Activated CD4-positive, alpha-beta T cell treated with anti-CD3 and anti-CD28 coated beads for 36 hours (primary cell): ENCODE measurements around the gene TIMM13. TPM values are rescaled to one million over a fixed set of nuclear protein-coding genes. Genes with fewer than 3 reads are reported as not detected.
"Not testable (repeated sequence)": the region's sequence is repeated elsewhere in the genome, so short reads cannot be mapped to it uniquely, and the experiment has no call there.

Experiments used
- ATAC-seq: fragments of 200-7000 bp; cut with Tn5 transposase; one replicate; pipeline ENCODE4 v1.10.0; 2021; ENCODE audit warnings: mild to moderate bottlenecking, moderate library complexity
- CTCF ChIA-PET: fragments of 350-600 bp; sonication (Branson Sonifier 250); formaldehyde crosslinking; loops from one replicate; lab custom pipeline; 2021; ENCODE audit warnings: antibody characterized with exemption; lab: Charles Lee
- POLR2A ChIA-PET: fragments of 350-600 bp; sonication (Branson Sonifier 250); formaldehyde crosslinking; loops from one replicate; lab custom pipeline; 2021; ENCODE audit warnings: antibody characterized with exemption, inconsistent platforms; lab: Charles Lee
- DNase-seq: peaks from one replicate; pipeline ENCODE4 v3.0.0-alpha.2; 2020
- H3K27ac Mint-ChIP-seq: one replicate; pipeline ENCODE4 v1.8.0; 2021; ENCODE audit warnings: mixed read lengths
- H3K27me3 Mint-ChIP-seq: one replicate; pipeline ENCODE4 v1.8.0; 2021; ENCODE audit warnings: mixed read lengths
- H3K36me3 Mint-ChIP-seq: one replicate; pipeline ENCODE4 v1.8.0; 2021; ENCODE audit warnings: low read depth, mixed read lengths
- H3K4me1 Mint-ChIP-seq: one replicate; pipeline ENCODE4 v1.8.0; 2021; ENCODE audit warnings: mixed read lengths
- H3K4me3 Mint-ChIP-seq: one replicate; pipeline ENCODE4 v1.8.0; 2021; ENCODE audit warnings: mild to moderate bottlenecking, moderate library complexity, mixed read lengths
- H3K9me3 Mint-ChIP-seq: one replicate; pipeline ENCODE4 v1.8.0; 2021; ENCODE audit warnings: low read depth, mixed read lengths
- intact Hi-C, 2 experiments: fragments of 100-400 bp; cut with DNase I in 1 of 2; cut with micrococcal nuclease in 1 of 2; formaldehyde crosslinking; loops; one replicate each; pipeline versions ENCODE4 v1.14.2 to v1.15.1; 2022 to 2024; cut with DNase I, micrococcal nuclease
- total RNA-seq, 2 experiments: library from RNA; stranded (reverse); gene quantifications; one replicate each; pipeline ENCODE4 v1.2.3, GENCODE V29; 2021

TIMM13 gene
- total RNA-seq, 2 experiments from 2014 or later, result 70.7 to 104 TPM

- no peak overlapping the region for H3K4me3 Mint-ChIP-seq
- POLR2A ChIA-PET, result no interaction called here
- intact Hi-C loops, result no loop called here
- no peak overlapping the region for H3K27ac Mint-ChIP-seq
- DNase-seq (no peak), ATAC-seq (no peak)
- CTCF ChIA-PET, result interaction anchor here (1.1 kb wide), 1 partner anchor 9 kb away, joined by 3 read pairs; no protein-coding TSS in a partner anchor
- peaks cover 8% of the 10 kb centered on the region for H3K4me1 Mint-ChIP-seq
- H3K36me3 Mint-ChIP-seq, result no peaks in the 10 kb centered on the region
- no peaks in the 10 kb centered on the region for H3K9me3 Mint-ChIP-seq
- H3K27me3 Mint-ChIP-seq, result peaks cover 2% of the 10 kb centered on the region
Observed at GRCh38 chr19:2464389-2464788, 37.0 kb upstream of the TIMM13 start.

- DNase-seq, result peak; percentile 33
- POLR2A ChIA-PET, H3K36me3 Mint-ChIP-seq, H3K27ac Mint-ChIP-seq, H3K27me3 Mint-ChIP-seq, H3K9me3 Mint-ChIP-seq, ATAC-seq, H3K4me1 Mint-ChIP-seq, intact Hi-C loops: not testable (repeated sequence)
- CTCF ChIA-PET, result interaction anchor here (0.9 kb wide), 1 partner anchor 173 kb away, joined by 3 read pairs; no protein-coding TSS in a partner anchor
- H3K4me3 Mint-ChIP-seq, result peak overlapping the region; percentile 16
Observed at GRCh38 chr19:2463694-2464093, 36.3 kb upstream of the TIMM13 start.

GRCh38 chr19:2462635-2463421 lies 35.4 kb upstream of the TIMM13 start:
- CTCF ChIA-PET, result interaction anchor here (0.7 to 1.4 kb wide), 3 partner anchors 76 to 174 kb away, joined by 3 to 4 read pairs (median 4); no protein-coding TSS in a partner anchor
- Mint-ChIP-seq H3K27ac (no peak overlapping the region), H3K27me3 (peaks cover 2% of the 10 kb centered on the region), H3K36me3 (no peaks in the 10 kb centered on the region), H3K4me1 (peaks cover 3% of the 10 kb centered on the region), H3K4me3 (peak overlapping the region; percentile 77), H3K9me3 (no peaks in the 10 kb centered on the region)
- intact Hi-C loops, result loop anchor here in 1 of 2 experiments (1.0 kb wide), 1 partner anchor 322 kb away; the partner anchor contains the start of gene THOP1
- no peak for ATAC-seq
- DNase-seq, result no peak
- POLR2A ChIA-PET, result interaction anchor here (0.7 kb wide), 1 partner anchor 300 kb away, joined by 5 read pairs; no protein-coding TSS in a partner anchor

- H3K4me3 Mint-ChIP-seq, result peak overlapping the region; percentile 77
- ChIA-PET CTCF (interaction anchor here (0.5 to 1.4 kb wide), 8 partner anchors 12 to 256 kb away, joined by 3 to 4 read pairs (median 3); no protein-coding TSS in a partner anchor), POLR2A (interaction anchor here (0.7 to 1.7 kb wide), 2 partner anchors 14 to 299 kb away, joined by 5 to 6 read pairs; partner anchors contain the start of gene GADD45B)
- H3K27ac Mint-ChIP-seq, result peak overlapping the region; percentile 74
- no peaks in the 10 kb centered on the region for H3K9me3 Mint-ChIP-seq
- H3K27me3 Mint-ChIP-seq, result peaks cover 2% of the 10 kb centered on the region
- H3K36me3 Mint-ChIP-seq, result peaks cover 2% of the 10 kb centered on the region
- H3K4me1 Mint-ChIP-seq, result peaks cover 7% of the 10 kb centered on the region
- peak; percentile 87 for DNase-seq
- intact Hi-C loops, result loop anchor here in 1 of 2 experiments (1.0 kb wide), 1 partner anchor 323 kb away; the partner anchor contains the start of gene THOP1
- peak; percentile 81 for ATAC-seq
Observed at GRCh38 chr19:2461751-2462634, 34.6 kb upstream of the TIMM13 start.

- Mint-ChIP-seq H3K36me3 (peaks cover 3% of the 10 kb centered on the region), H3K27me3 (peaks cover 2% of the 10 kb centered on the region), H3K4me1 (peaks cover 10% of the 10 kb centered on the region), H3K27ac (no peak overlapping the region), H3K4me3 (no peak overlapping the region), H3K9me3 (no peaks in the 10 kb centered on the region)
- intact Hi-C loops, result no loop called here
- ChIA-PET POLR2A (interaction anchor here (1.7 kb wide), 1 partner anchor 16 kb away, joined by 6 read pairs; the partner anchor contains the start of gene GADD45B), CTCF (interaction anchor here (1.2 kb wide), 1 partner anchor 148 kb away, joined by 4 read pairs; no protein-coding TSS in a partner anchor)
- DNase-seq (no peak), ATAC-seq (no peak)
Observed at GRCh38 chr19:2460245-2460644, 32.9 kb upstream of the TIMM13 start.

GRCh38 chr19:2458776-2459175 lies 31.4 kb upstream of the TIMM13 start:
- H3K4me3 Mint-ChIP-seq, POLR2A ChIA-PET, DNase-seq, CTCF ChIA-PET, H3K27ac Mint-ChIP-seq, intact Hi-C loops, H3K27me3 Mint-ChIP-seq, H3K9me3 Mint-ChIP-seq, ATAC-seq, H3K36me3 Mint-ChIP-seq: not testable (repeated sequence)
- peaks cover 18% of the 10 kb centered on the region for H3K4me1 Mint-ChIP-seq

- ATAC-seq (no peak), DNase-seq (no peak)
- H3K9me3 Mint-ChIP-seq, result no peaks in the 10 kb centered on the region
- no peak overlapping the region for H3K27ac Mint-ChIP-seq
- intact Hi-C loops, result no loop called here
- H3K27me3 Mint-ChIP-seq, result peaks cover 2% of the 10 kb centered on the region
- ChIA-PET POLR2A (no interaction called here), CTCF (interaction anchor here (0.8 to 1.5 kb wide), 3 partner anchors 22 to 155 kb away, joined by 3 read pairs; no protein-coding TSS in a partner anchor)
- H3K4me1 Mint-ChIP-seq, result peaks cover 18% of the 10 kb centered on the region
- H3K4me3 Mint-ChIP-seq, result no peak overlapping the region
- peaks cover 3% of the 10 kb centered on the region for H3K36me3 Mint-ChIP-seq
Observed at GRCh38 chr19:2458054-2458453, 30.7 kb upstream of the TIMM13 start.

GRCh38 chr19:2457394-2458037 lies 30.1 kb upstream of the TIMM13 start:
- POLR2A ChIA-PET, result interaction anchor here (0.6 to 1.9 kb wide), 5 partner anchors 10 to 159 kb away, joined by 4 to 11 read pairs (median 4); partner anchors contain the start of gene GADD45B
- H3K4me3 Mint-ChIP-seq, result peak overlapping the region; percentile 84
- H3K9me3 Mint-ChIP-seq, result no peaks in the 10 kb centered on the region
- peaks cover 18% of the 10 kb centered on the region for H3K4me1 Mint-ChIP-seq
- H3K36me3 Mint-ChIP-seq, result peaks cover 3% of the 10 kb centered on the region
- ATAC-seq (peak; percentile 1), DNase-seq (no peak)
- CTCF ChIA-PET, result interaction anchor here (0.5 to 1.6 kb wide), 9 partner anchors 19 to 160 kb away, joined by 3 to 9 read pairs (median 3); partner anchors contain the start of genes GADD45B and TIMM13
- intact Hi-C loops, result loop anchor here in 1 of 2 experiments (1.0 to 2.0 kb wide), 6 partner anchors 17 to 728 kb away; partner anchors contain the start of genes DOT1L, LSM7, NCLN and PLEKHJ1
- H3K27me3 Mint-ChIP-seq, result peaks cover 2% of the 10 kb centered on the region
- H3K27ac Mint-ChIP-seq, result peak overlapping the region; percentile 92

GRCh38 chr19:2455851-2456570 lies 28.6 kb upstream of the TIMM13 start:
- H3K36me3 Mint-ChIP-seq, result peaks cover 3% of the 10 kb centered on the region
- H3K27ac Mint-ChIP-seq, result peak overlapping the region; percentile 88
- no peaks in the 10 kb centered on the region for H3K9me3 Mint-ChIP-seq
- H3K27me3 Mint-ChIP-seq, result no peaks in the 10 kb centered on the region
- DNase-seq (peak; percentile 73), ATAC-seq (peak; percentile 47)
- peak overlapping the region; percentile 84 for H3K4me3 Mint-ChIP-seq
- ChIA-PET POLR2A (interaction anchor here (1.0 to 1.9 kb wide), 4 partner anchors 20 to 165 kb away, joined by 4 to 11 read pairs (median 5); partner anchors contain the start of genes GADD45B and TIMM13), CTCF (interaction anchor here (1.0 to 1.6 kb wide), 4 partner anchors 21 to 181 kb away, joined by 3 to 9 read pairs (median 4); partner anchors contain the start of genes GADD45B and TIMM13)
- intact Hi-C loops, result loop anchor here in 1 of 2 experiments (1.0 to 2.0 kb wide), 6 partner anchors 29 to 385 kb away; partner anchors contain the start of genes DOT1L, LSM7, PLEKHJ1 and SF3A2
- H3K4me1 Mint-ChIP-seq, result peaks cover 16% of the 10 kb centered on the region
